GM19324 (cell line): ENCODE results near the gene SNRNP35.
"Not testable (repeated sequence)": the region's sequence is repeated elsewhere in the genome, so short reads cannot be mapped to it uniquely, and the experiment has no call there.

Source experiments
- ATAC-seq: cut with Tn5 transposase; IDR thresholded peaks from one replicate; pipeline ENCODE4 v1.9.1; 2021; ENCODE audit warnings: mild to moderate bottlenecking, moderate library complexity; ENCODE audit not compliant: unreplicated experiment, low FRiP score

SNRNP35 gene

GRCh38 chr12:123457980-123458779 is at the start of gene SNRNP35:
TSS of gene SNRNP35 (plus strand) at chr12:123458139. CDS start at chr12:123465541, 7,402 bp downstream.
- peak; percentile 56 for ATAC-seq

- ATAC-seq: not testable (repeated sequence)
Measured at GRCh38 chr12:123408619-123409018, 49.3 kb upstream of the SNRNP35 start.

DNA sequence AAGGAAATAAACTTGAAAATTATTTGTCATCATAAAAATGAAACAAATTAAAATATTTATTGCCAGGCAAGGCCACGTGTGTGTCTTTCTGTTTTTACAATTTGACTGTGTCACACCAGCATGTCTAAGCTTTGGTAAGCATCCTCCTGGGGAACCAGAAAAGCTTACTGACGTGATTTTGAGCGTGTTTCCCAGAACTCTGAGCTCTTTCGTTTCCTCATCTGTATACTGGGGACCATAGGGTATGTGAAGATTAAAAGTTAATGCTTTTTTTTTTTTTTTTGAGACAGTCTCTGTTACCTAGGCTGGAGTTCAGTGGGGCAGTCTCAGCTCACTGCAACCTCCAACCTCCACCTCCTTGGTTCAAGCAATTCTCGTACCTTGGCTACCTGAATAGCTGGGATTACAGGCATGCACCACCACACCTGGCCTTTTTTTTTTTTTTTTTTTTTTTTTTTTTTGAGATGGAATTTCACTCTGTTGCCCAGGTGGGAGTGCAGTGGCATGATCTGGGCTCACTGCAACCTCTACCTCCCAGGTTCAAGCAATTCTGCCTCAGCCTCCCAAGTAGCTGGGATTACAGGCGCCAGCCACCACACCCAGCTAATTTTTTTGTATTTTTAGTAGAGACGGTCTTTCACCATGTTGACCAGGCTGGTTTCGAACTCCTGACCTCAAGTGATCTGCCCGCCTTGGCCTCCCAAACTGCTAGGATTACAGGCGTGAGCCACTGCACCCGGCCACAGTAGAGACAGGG is 48.5 kb upstream of the SNRNP35 start:
- ATAC-seq: not testable (repeated sequence)

DNA sequence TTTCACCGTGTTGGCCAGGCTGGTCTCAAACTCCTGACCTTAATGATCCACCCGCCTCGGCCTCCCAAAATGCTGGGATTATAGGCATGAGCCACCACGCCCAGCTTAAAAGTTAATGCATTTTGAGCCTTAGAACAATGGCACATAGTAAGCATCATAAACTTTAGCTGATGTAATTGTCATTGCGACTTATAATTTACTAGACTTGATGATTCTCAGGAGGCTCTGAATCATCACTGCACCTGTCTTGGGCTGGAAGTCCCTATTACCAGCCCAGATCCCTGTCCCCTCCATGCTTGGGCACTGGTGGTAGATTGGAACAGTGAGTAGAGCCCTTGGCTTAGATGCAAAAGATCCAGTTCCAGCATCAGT is 47.9 kb upstream of the SNRNP35 start:
- no peak for ATAC-seq

GRCh38 chr12:123421314-123421713 is 36.6 kb upstream of the SNRNP35 start:
- ATAC-seq: no peak

DNA sequence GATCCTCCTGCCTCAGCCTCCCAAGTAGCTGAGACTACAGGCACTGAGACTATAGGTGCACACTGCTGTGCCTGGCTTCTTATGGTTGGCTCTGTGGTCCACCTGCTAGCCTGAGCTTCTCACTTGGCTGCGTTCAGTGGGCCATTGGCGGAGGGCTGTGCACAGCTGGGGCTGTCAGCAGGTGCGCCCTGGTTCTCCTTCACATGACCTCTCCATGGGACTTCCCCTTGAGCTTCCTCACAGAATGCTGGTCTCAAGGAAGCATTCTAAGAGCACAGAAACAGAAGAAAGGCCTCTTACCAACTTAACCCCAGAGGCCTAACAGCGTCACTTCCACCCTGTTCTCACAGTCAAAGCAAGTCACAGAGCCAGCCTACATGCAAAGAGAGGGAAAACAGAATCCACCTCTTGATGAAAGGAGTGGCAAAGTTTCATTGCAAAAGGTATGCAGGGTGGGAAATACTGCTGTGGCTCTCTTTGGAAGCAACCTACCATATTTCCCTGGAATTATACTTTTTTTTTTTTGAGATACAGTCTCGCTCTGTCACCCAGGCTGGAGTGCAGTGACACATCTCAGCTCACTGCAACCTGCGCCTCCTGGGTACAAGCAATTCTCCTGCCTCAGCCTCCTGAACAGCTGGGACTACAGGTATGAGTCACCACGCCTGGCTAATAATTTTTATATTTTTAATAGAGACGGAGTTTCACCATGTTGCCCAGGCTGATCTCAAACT is 30.7 kb upstream of the SNRNP35 start:
- peak; percentile 91 for ATAC-seq

DNA sequence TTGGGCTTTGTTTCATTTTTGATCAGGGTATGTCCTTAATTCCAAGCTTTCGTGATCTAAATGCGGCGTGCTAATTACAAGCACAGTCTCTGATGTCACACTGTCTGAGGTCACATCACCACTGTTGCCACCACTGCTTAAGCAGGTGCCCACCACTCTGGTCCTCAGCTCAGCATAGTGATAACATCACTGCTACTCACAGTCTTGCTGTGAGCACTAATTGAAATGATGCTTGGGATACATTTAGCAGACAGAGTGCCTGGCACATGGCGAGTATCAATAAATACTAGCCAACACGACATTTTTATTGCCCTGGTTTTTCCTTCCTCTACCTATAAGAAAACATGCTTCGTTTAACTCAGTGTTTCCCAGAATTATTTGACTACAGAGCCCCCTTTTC is 29.3 kb upstream of the SNRNP35 start:
- ATAC-seq: no peak

DNA sequence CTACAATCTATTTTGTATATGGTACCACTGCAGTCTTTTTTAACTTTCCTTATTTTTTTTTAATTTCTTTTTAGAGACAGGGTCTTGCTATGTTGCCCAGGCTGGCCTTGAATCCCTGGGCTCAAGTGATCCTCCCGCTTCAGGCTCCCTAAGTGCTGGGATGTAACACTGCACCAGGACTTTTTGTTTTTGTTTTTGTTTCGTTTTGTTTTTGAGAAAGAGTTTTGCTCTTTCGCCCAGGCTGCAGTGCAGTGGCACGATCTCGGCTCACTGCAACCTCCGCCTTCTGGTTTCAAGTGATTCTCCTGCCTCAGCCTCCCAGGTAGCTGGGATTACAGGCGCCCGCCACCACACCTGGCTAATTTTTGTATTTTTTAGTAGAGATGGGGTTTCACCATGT is 28.8 kb upstream of the SNRNP35 start:
- ATAC-seq: not testable (repeated sequence)

DNA sequence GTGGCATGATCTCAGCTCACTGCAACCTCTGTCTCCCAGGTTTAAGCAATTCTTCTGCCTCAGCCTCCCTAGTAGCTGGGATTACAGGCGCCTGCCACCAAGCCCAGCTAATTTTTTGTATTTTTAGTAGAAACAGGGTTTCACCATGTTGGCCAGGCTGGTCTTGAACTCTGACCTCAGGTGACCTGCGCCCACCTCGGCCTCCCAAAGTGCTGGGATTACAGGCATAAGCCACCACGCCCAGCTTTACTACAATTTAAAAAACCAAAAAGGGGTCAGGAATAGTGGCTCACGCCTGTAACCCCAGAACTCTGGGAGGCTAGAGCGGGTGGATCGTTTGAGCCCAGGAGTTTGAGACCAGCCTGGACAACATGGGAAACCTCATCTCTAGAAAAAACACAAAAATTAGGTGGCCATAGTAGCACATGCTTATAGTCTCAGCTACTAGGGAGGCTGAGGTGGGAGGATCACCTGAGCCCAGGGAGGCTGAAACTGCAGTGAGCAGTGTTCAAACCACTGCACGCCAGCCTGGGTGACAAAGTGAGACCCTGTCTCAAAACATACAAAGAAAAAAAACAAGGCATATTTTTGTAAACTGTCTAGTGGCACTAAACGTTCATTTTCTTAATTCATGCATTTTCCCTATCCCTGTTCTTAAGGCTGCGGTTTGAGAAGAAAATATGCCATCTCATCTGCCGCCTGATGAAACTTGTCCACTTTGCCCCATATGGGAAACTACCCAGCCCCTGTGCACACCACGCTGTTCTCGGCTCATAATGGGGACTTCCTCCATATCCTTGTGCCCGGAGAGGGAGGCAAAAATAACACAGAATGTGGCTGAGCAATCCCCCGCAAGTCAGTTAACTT is 25.8 kb upstream of the SNRNP35 start:
- not testable (repeated sequence) for ATAC-seq

DNA sequence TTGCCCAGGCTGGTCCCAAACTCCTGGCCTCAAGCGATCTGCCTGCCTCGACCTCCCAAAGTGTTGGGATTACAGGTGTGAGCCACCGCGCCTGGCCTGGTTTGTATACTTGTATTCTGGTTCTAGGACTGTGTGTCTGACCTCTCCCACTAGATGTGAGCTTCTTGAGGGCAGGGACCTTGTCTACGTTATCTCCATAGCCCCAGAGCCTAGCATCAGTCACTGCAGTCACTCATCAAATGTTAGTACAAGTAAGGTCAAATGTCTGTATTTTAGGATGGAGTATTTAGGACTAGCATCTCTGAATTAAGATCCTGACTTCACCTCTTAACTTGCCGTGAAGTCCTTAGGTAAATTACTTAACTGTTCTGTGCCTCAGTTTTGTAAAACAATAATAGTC is 24.3 kb upstream of the SNRNP35 start:
- no peak for ATAC-seq

DNA sequence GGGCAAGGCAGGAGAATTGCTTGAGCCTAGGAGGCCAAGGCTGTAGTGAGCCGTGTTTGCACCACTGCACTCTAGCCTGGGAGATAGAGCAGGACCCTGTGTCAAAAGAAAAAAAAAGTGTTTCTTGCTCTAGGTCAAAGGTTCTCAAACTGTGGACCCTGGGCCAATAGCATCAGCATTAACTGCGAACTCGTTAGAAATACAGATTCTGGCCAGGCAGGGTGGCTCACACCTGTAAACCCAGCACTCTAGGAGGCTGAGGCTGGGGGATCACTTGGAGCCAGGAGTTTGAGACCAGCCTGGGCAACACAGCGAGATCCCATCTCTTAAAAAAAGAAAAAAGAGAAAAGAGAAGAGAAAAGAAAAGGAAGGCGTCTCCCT is 22.3 kb upstream of the SNRNP35 start:
- no peak for ATAC-seq

GRCh38 chr12:123436017-123436964 is 21.6 kb upstream of the SNRNP35 start, which contains the start of gene RILPL2:
TSS of gene RILPL2 (minus strand) at chr12:123436684. CDS start at chr12:123436420, 264 bp downstream.
- ATAC-seq: peak; percentile 77

DNA sequence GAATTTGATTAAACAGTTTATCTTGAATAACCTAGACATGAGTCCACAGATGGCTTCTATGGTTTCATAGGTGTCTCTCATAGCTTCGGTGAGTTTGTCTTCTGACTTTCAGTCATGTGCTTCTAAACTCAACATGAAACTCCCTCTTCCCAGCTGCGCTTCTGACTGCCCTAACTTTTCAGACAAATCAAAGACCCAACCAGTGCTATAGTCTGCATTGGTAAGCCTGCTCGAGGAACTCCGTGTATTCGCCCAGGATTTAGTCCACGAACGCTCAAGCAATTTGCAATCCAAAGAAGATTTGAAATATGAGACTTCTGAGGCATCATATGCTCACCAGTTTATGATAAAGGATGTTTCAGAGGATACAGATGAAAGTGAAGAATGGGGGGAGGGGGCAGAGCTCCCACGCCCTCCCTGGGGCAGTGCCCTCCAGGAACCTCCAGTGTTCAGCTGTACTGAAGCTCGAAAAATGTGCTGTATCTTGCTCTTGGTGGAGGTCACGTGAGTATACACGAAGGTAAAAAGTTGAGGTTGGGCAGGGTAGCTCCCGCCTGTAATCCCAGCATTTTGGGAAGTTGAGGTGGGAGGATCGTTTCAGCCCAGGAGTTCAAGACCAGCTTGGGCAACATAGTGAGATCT is 16.3 kb upstream of the SNRNP35 start:
- no peak for ATAC-seq

DNA sequence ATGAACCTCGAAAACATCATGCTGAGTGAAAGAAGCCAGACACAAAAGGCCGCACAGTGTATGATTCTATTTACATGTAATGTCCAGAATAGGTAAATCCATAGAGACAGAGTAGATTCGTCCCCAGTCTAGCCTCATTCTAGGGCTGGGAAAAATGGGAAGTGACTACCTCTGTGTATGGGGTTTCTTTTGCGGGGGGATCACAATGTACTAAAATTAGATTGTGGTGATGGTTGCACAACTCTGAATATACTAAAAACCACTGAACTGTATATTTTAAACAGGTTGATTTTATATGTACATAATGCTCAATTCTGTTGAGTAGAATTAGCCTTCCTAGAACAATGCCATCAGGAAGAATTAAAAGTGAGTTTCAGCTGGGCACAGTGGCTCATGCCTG is 15.2 kb upstream of the SNRNP35 start:
- ATAC-seq: no peak

- no peak for ATAC-seq
Measured at GRCh38 chr12:123444092-123445026, 13.6 kb upstream of the SNRNP35 start.

- ATAC-seq: peak; percentile 38
Measured at GRCh38 chr12:123445388-123446332, 12.3 kb upstream of the SNRNP35 start.
